ENCODE data around the gene VAC14. TPM values are rescaled to one million over a fixed set of nuclear protein-coding genes. Genes with fewer than 3 reads are reported as not detected.

VAC14 gene
- total RNA-seq, 2 donors from 2014 or later, result 22.1 to 26.5 TPM

DNA sequence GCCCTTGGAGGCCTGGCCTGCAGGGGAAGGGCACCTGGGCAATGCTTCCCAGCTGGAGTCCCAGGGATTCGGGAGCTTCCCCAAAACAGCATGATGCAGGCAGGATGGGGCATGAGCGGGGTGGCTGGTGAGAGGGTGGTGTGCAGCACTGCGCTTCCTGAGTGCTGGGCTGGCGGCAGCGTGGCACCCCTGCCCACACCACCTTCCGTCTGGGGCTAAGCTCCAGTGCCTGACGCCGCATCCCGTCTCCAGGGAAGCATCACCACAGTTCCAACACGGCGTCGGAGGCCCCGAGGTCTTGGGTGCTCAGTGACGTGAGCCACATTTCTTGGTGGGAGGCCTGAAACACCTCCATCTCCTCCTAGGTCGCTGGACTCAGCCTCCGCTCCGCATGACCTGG lies 101.3 kb downstream of the VAC14 start:
- Histone ChIP-seq H3K36me3 (no peaks in the 10 kb centered on the region), H3K4me1 (peaks cover 0 to 94% of the 10 kb centered on the region in 2 donors), H3K4me3 (no peak overlapping the region), H3K27me3 (no peaks in the 10 kb centered on the region), H3K27ac (peak overlapping the region; percentile 76 to 85), H3K9me3 (no peaks in the 10 kb centered on the region)
- no peak for DNase-seq (ENCODE audit: low spot score)
- no peak for TF ChIP-seq CTCF (IDR thresholded peaks at IDR 0.05)

GRCh38 chr16:70698901-70699300 lies 102.1 kb downstream of the VAC14 start:
- no peak for TF ChIP-seq CTCF (IDR thresholded peaks at IDR 0.05)
- Histone ChIP-seq H3K9me3 (no peaks in the 10 kb centered on the region), H3K4me1 (peaks cover 0 to 100% of the 10 kb centered on the region in 2 donors), H3K36me3 (no peaks in the 10 kb centered on the region), H3K27ac (peak overlapping the region in 1 of 2 donors; percentile 85), H3K27me3 (no peaks in the 10 kb centered on the region), H3K4me3 (no peak overlapping the region)
- no peak for DNase-seq (ENCODE audit: low spot score)

- DNase-seq (ENCODE audit: low spot score), result no peak
- TF ChIP-seq CTCF (IDR thresholded peaks at IDR 0.05), result no peak
- peak overlapping the region; percentile 85 to 93 for H3K27ac ChIP-seq
Measured at GRCh38 chr16:70697594-70698170, 103.3 kb downstream of the VAC14 start.

GRCh38 chr16:70696952-70697593 lies 103.9 kb downstream of the VAC14 start:
- no peaks in the 10 kb centered on the region for H3K9me3 ChIP-seq
- H3K36me3 ChIP-seq, result no peaks in the 10 kb centered on the region
- no peak for DNase-seq (ENCODE audit: low spot score)
- H3K4me1 ChIP-seq, result peaks cover 0 to 100% of the 10 kb centered on the region in 2 donors
- H3K27me3 ChIP-seq, result no peaks in the 10 kb centered on the region
- TF ChIP-seq CTCF (IDR thresholded peaks at IDR 0.05), result no peak
- peak overlapping the region; percentile 85 to 93 for H3K27ac ChIP-seq
- no peak overlapping the region for H3K4me3 ChIP-seq

More at GRCh38 chr16:70697594-70698170, 103.3 kb downstream of the VAC14 start:
- Histone ChIP-seq H3K36me3 (no peaks in the 10 kb centered on the region), H3K9me3 (no peaks in the 10 kb centered on the region), H3K4me3 (no peak overlapping the region), H3K4me1 (peaks cover 0 to 100% of the 10 kb centered on the region in 2 donors), H3K27me3 (no peaks in the 10 kb centered on the region)

GRCh38 chr16:70696355-70696754 lies 104.6 kb downstream of the VAC14 start:
- DNase-seq (ENCODE audit: low spot score), result no peak
- Histone ChIP-seq H3K4me3 (no peak overlapping the region), H3K27me3 (no peaks in the 10 kb centered on the region), H3K4me1 (peaks cover 0 to 100% of the 10 kb centered on the region in 2 donors), H3K9me3 (no peaks in the 10 kb centered on the region), H3K27ac (peak overlapping the region; percentile 85 to 93), H3K36me3 (no peaks in the 10 kb centered on the region)
- TF ChIP-seq CTCF (IDR thresholded peaks at IDR 0.05), result no peak

Data from right atrium auricular region (tissue), 2 donors.